Body of pancreas (tissue), 4 donors: ENCODE data around the gene HBD.

ENCODE experiments used
- CTCF ChIP-seq, 7 experiments: fragments of 450-650 bp in 4 of 7; fragments of 200-600 bp in 3 of 7; sonication (generic) in 3 of 7; IDR thresholded peaks; one replicate each; pipeline ENCODE4 v1.5.1; 2016 to 2019; ENCODE audit warnings: antibody characterized with exemption in 7 of 7
- POLR2A ChIP-seq, 3 donors: fragments of 450-650 bp; IDR thresholded peaks; one replicate each; pipeline ENCODE4 v1.6.1; 2016; ENCODE audit warnings: antibody characterized with exemption in 3 of 3, mild to moderate bottlenecking in 2 of 3

GRCh38 chr11:5276697-5277096, 42.4 kb upstream of the HBD start:
- TF ChIP-seq CTCF (IDR thresholded peaks at IDR 0.05), result no peak
- TF ChIP-seq POLR2A (IDR thresholded peaks at IDR 0.05), result no peak
